GM21576 (cell line): ENCODE data around the gene IRS2.

Source experiments
- ATAC-seq: cut with Tn5 transposase; IDR thresholded peaks from one replicate; pipeline ENCODE4 v1.9.1; 2021; ENCODE audit warnings: mild to moderate bottlenecking, moderate library complexity; ENCODE audit not compliant: unreplicated experiment

The IRS2 gene

DNA sequence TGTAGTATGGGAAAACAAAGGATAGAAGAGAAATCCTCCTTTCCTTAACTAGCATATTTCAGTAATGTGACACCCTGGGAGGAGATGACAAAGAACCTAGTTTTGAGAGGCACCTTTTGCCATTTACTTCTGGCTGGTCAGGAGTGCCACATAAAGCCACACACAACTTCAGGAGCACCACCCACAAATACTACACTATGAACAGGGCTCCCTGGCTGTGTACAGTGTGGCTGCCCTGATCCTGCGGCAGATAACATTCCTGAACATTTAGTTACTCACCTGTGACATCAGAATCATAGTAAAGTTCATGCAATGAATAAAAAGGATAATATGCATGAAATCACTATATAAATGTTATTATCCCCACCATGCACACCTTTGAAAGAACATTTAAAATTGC is 17.4 kb upstream of the IRS2 start:
- no peak for ATAC-seq

DNA sequence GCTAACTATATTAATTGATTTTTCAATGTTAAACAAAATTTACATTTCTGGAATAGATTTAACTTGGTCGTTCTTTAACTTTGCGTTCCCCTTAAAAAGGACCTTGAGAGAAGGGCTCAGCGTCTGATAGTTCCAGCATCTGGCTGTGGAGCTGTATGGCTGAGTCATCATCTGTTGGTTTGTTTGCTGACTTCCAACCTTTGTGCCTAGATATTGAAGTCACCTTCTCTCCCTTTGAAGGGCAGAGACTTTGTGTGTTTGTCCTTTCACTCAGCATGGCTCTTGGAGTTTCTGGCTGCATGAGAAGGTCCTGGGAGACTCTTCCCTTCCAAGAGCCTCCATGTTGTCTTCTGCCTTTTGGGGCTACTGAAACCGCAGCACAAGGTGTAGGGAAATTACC is 16.6 kb upstream of the IRS2 start:
- ATAC-seq = no peak

DNA sequence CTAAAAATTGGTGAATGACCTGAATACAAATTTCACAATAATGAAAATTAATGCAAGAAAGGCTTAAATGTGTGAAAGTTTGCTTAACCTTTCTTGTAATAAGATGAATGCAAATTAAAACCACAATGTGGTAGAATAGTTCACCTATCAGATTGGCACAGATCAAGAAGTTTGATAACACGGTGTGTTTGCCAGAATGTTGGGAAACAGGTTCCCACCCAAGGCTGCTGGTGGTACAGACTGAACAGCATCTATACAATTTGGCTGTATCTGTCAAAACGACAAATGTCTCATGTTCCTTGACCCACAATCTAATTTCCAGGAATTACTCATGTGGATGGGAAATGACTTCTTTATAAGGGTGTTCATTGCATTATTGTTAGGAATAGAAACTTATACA is 8.6 kb upstream of the IRS2 start:
- no peak for ATAC-seq

DNA sequence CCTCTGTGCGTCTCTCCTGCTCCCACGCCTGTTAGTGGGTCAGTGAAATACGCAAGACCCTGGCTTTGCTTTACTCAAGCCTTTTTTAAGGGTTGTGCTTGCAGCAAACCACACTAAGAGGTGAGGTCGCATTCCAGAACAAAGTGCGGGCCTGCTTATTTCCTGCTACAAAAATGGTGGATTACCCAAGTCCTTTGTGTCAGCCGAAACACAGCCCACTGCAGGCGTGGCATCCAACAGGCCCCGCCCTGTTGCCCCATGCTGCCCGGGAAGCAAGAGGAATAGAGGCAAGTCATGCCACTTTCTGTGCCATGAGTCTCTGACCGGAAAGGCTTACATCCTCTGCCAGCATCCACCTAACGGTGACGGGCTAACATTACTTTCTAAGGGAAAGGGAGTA is 7.7 kb upstream of the IRS2 start:
- ATAC-seq = no peak

DNA sequence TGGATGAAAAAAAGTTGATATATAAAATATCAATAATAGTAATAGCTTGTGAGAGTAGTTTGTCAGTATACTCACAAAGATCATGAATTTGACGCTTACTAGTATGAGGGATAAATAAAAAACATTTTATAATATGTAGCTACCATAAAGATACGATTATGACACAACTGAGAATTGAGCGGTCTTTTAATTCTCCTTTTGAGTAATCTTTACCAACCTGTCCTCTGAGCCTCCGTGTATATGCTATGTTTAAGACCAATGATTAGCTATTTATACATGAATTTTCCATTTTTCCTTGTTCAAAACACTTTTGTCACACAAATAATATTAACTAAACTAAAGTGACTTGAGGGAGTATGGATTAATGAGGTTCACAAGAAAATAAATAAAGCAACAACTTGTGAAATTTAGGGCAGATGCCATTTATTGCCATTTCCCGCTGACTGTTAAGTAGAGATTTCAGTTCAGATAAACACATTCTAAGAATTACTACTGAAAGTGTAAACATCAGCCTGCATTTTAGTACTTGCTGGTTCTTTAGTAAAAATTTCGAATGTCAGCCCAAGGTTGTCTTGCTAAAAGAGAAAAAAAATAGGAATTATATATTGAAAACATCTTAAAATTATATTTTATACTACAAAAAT is 6.2 kb upstream of the IRS2 start:
- ATAC-seq = no peak

DNA sequence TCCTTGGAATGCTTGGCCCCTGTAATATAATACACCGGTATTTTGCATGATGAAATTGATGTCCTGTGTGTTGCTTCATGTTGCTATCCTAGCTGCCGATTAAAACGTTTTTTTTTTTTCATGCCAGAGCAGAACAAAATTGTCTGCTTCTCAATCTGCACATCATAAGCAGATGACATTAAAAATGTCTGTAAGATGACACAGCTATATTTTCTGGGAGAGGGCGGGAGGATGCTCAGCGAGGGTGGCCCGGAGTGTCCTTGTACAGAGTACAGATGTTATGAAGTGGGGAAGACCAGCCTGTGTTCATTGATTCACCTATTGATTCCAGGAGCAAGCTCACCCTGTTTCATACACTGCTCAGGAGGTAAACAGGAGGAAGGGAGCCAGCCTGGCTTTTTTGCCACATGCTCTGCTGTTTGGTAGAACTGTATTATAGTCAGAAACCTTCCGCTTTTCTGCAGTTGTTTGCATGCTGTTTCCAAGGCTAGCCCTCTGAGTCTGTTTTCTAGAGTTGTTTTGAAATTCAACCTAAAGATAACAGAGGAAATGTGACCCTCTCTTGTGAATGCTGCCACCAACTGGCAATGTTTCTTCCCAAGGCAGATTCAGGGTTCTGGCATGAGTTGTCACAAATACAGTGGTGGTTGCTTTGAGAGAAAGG is 4.7 kb upstream of the IRS2 start:
- ATAC-seq = no peak

DNA sequence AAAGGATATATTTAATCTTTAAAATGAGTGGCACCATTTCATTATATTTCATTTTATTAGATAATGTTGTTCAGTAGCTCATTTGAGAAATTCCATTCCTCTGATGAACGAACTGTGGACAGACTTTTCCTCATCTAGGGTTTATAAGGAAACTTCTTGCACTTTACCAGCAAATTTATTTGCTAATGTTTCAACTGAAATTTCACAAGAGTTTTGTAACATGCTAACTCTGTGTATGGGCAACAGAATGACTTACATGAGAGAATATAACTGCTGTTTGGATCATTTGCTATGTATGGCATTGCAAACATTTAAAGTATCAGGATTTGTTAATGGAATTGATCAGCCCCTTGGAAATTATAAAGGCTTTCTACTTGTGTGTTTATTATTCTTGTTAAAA is 3.7 kb upstream of the IRS2 start:
- ATAC-seq = no peak

DNA sequence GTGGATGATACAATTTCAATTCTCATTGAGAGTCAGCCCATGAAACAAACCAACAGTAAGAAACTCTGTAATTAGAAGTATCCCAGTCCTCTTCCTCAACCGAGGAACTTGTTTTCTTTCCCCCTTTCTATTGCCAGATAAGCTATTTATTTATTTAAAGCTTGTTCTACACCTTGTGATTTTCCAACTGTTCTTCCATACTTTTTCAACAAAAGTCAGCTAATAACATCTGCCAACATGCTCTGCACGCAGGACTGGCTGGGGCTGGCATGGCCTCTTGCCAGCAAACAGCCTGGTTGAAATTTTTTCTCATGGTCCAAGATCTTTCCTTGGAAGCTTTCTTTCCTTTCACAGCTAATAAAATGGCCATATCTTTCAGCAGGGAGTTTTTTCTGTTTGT is 2.9 kb upstream of the IRS2 start:
- no peak for ATAC-seq

DNA sequence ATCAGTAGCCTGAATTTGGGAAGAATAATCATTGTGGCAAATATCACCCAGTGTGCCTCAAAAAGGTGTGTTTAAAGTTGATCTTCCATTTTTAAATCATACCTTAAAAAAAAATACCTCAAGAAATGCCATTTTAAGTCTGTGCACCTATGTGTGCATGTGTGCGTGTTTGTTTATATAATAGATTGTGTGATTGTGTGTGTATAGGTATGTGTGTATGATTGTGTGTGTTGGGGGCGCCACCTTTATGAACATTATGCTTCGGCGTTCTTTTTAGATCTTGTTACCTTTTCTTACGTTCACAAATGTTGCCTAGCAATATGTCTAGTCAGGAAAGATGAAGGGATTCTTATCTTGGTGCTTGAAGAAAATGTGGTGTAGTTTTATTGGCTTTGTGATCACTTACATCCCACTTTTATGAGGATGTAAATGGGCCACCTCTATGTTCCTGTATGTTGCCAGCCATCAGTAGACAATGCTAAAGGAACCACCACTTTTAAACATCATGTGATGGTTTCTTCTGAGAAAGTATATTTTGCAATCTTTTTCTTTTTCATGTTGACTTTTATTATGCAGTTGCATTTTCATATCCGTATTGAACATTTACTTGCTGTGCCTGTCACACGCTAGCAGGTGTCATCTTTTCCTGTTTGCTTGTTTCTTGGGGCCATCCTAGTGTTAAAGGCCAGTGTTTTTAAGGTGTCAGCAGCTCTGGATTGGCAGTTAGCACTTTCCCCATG is 2.2 kb upstream of the IRS2 start:
- no peak for ATAC-seq

DNA sequence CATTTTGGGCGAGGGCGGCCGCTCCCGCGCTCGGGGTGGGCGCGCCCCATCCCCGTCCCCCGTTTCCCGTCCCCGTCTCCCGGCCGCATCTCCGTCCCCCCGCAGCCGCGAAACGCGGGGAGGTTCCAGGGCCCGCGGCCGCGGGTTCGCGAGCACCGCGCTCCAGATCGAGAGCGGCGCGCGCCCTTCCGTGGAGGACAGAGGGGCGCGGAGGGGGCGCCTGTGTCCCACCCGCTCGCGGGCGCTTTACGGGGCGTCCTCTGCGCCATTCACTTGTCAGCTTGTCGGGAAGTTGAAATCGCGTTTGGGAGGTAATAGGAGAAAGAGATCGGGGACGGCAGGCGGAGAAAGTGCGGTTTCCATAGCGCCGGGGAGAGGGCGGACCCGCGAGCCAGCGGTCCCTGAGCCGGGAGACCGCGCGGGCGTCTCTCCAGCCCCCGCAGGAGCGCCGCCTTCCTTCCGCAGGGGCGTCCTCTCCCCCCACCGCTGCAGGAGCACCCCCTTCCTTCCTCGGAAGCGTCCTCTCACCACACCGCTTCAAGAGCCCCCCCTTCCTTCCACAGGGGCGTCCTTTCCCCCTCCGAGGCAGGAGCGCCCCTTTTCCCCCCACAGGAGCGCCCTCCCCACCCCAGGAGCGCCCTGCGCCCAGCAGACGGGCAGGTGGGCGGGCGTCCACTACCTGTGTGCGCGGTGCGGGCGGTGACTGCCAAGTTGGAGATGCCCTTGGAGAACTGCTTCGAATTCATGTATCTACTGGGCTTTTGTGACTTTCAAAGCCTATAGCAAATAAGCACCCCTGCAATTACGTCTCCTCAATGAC is 962 bp upstream of the IRS2 start:
- peak; percentile 6 for ATAC-seq

DNA sequence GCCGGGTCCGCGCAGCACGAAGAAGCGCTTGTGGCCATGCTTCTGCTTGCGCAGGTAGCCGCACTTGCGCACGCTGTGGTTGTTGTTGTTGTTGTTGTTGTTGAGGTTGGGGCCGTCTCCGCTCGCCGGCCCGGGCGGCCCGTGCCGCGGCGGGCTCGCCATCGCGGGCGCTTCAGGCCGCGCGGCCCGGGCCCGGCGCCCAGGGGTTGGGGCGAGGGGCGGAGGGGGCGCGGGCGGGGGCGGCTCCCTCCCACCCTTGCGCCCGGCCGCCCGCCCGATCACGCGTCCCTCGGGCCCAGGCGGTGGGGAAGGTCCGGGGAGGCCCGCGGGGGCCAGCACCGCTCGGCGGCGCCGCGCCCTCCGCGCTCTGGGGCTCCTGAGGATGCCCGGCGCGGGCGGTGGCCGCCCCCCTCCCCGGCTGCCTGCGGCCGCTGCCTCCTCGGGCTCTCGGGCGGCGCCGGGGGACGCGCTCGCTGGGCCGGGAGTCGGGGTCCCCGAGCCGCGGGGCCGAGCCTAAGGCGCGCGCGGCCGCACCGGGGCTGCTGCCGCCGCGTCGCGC is 412 bp downstream of the IRS2 start:
- peak; percentile 6 for ATAC-seq

DNA sequence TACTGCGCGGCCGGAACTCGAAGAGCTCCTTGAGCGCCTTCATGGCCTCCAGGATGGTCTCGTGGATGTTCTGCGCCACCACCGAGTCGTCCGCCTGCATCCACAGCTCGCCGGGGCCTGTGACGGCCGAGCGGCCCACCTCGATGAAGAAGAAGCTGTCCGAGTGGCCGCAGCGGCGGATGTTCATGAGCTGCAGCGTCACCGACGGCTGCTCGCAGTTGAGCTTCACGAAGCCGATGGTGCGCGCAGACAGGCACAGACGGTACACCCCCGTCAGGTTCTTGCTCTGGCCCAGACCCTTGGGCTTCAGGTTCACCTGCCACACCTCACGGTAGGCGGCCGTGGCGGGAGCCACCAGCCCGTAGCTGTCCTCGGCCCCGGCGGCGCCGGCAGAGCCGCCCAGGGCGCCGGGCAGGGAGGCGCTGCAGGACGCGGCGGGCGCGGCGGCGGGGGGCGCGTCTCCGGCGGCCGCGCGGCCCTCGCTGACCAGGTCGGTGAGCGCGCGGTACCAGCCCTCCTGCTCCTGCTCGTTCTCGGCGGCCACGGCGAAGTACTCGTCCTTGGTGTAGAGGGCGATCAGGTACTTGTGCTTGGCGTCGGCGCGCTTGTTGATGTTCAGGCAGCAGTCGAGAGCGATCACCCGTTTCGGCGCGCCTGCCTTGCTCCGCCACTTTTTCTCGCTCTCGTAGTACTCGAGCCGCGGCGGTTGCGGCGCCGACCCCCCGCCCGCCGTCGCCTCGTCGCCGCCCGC is 1.1 kb downstream of the IRS2 start:
- ATAC-seq = no peak

DNA sequence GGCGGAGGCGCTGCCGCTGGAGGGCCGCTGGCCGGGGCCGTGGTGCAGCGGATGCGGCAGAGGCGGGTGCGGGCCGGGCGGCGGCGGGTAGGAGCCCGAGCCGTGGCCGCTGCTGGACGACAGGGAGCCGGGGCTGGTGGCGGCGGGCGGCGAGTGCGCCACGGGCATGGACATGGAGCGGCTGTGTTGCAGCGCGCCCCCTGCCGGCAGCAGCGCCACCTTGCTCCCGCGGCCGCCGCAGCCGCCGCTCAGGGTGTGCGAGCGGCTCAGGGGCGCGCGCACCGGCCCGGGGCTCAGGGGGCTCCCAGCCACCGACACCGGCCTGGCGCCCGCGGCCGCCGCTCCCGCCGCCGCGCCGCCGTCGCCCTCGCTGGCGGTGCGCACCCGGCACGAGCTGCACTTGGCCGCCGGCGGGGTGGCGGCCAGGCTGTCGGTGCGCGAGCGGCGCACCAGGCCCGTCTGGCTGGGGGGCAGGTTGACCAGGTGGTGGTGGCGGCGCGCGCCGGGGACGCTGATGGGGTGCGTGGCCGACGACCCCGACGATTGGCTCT is 1.7 kb downstream of the IRS2 start:
- no peak for ATAC-seq

DNA sequence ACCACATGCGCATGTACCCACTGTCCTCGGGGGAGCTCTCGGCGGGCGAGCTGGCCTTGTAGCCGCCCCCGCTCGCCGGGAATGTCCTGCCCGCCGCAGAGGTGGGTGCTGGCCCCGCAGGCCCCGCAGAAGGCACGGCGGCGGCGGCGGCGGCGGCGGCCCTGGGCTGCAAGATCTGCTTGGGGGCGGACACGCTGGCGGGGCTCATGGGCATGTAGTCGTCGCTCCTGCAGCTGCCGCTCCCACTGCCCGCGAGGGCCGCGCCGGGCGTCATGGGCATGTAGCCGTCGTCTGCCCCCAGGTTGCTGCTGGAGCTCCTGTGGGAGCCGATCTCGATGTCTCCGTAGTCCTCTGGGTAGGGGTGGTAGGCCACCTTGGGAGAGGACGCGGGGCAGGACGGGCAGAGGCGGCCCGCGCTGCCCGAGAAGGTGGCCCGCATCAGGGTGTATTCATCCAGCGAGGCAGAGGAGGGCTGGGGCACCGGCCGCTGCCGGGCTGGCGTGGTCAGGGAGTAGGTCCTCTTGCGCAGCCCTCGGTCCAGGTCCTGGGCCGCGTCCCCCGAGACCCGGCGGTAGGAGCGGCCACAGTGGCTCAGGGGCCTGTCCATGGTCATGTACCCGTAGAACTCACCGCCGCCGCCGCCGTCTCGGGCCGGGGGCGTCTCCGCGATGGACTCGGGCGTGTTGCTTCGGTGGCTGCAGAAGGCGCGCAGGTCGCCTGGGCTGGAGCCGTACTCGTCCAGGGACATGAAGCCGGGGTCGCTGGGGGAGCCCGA is 2.4 kb downstream of the IRS2 start:
- ATAC-seq = no peak

DNA sequence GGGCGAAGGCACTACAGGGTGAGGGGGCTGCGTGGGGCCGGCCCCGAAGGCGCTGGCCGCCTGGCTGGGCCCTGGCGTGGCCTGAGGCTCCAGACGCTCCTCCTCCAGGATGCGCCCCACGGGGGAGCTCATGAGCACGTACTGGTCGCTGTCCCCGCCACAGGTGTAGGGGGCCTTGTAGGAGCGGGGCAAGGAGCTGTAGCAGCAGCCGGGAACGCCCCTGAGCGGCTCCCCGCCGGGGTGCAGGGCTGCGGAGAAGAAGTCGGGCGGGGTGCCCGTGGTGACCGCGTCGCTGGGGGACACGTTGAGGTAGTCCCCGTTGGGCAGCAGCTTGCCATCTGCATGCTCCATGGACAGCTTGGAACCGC is 3.0 kb downstream of the IRS2 start:
- ATAC-seq = no peak

DNA sequence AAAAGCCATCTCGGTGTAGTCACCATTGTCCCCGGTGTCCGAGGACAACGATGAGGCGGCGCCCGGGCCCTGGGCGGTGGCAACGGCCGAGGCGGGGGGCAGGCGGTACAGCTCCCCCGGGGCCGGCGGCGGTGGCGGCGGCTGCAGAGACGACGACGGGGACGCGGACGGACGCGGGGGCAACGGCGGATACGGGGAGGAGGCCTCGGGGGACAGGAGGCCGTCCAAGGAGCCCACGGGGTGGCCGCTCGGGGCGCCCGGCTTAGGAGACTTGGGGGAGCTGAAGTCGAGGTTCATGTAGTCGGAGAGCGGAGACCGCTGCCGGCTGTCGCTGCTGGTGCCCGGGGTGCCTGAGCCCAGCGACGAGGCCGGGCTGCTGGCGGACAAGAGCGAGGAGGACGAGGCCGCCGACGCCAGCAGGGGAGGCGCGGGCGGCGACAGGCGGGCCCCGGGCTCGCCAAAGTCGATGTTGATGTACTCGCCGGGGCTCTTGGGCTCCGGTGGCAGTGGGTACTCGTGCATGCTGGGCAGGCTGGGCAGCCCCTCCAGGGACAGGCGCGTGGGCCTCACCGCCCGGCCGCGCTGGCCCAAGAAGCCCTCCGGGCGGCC is 3.5 kb downstream of the IRS2 start:
- no peak for ATAC-seq

DNA sequence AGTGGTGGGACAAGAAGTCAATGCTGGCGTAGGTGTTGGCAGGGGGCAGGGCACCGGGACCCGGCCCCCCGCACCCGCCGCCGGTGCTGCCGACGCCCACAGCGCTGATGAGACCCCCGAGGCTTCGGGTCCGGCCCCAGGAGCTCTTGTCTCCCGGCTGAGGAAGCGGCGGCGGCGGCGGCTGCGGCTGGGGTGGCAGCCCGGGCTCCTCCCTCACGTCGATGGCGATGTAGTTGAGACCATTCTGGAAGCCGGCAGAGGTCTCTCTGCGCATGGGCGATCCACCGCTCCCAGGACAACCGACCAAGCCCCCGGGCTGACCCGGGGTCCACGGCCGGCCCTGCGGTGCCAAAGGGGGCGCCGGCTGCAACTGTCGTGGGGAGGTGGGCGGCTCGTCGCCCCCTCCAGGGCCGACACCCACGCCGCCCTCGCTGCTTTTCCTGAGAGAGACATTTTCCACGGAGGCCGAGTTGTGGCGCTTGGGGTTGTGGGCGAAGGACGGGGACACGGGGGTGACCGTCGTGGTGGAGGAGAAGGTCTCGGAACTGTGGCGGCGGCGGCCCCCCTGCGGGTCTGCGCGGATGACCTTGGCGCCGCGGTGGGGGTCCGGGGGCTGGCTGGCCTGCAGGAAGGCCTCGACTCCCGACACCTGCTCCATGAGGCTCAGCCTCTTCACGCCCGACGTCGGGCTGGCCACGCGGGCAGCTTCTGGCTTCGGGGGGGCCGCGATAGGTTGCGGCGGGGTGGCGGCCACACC is 4.1 kb downstream of the IRS2 start:
- no peak for ATAC-seq

DNA sequence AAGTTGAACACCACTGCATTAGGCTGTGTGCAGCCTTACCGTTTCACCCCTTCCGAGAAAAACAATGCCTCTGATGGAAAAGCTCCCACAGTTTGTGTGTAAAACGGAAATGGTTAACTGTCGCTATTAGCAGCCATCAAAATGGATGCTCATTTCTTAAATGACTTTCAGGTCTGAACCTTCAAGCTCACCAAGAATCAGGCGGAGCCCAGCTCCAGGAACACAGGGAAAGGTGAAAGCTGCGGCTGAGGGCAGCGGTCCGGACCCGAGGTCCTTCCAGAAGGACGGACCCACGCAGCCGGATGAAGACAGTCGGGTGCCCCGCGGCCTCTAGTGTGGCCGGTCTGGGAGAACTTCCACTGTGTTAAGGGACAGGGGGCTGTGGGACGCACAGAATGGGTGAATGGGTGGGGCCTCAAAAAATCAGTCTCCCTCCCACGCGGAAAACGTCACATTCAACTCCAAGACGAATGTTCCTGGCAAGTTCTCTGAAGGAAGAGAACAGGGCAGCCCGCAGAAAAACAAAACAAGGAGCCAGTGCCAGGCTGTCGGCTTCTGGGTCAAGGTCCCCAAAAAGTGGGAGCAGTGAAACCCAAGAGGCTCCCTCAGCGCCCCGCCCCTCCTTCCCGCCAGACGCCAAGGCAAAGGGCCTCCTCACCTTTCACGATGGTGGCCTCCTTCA is 4.9 kb downstream of the IRS2 start:
- no peak for ATAC-seq
